Left lung (tissue), 10 donors: ENCODE data around the gene MAB21L3. TPM values are rescaled to one million over a fixed set of nuclear protein-coding genes. Genes with fewer than 3 reads are reported as not detected.
A peak's percentile ranks its signal among the peaks of the same experiment; 100 is the strongest.

Experiments used
- ATAC-seq: fragments of 200-7000 bp; cut with Tn5 transposase; one replicate; pipeline ENCODE4 v1.9.1; 2020; ENCODE audit warnings: moderate library complexity
- DNase-seq, 4 donors: peaks; one replicate each; pipeline ENCODE4 v3.0.0-alpha.2; 2013 to 2020
- H3K27ac ChIP-seq, 2 donors: fragments of 200-600 bp; sonication (generic) in 1 of 2; one replicate each; pipeline versions ENCODE4 v1.5.0 to v1.8.0; 2020 to 2021
- H3K27me3 ChIP-seq, 2 donors: fragments of 200-600 bp; sonication (generic) in 1 of 2; one replicate each; pipeline versions ENCODE4 v1.5.0 to v1.8.0; 2020 to 2021
- H3K36me3 ChIP-seq, 2 donors: fragments of 200-600 bp; sonication (generic) in 1 of 2; one replicate each; pipeline versions ENCODE4 v1.5.0 to v1.8.0; 2020 to 2021
- H3K4me1 ChIP-seq, 2 donors: fragments of 200-600 bp; one replicate each; pipeline ENCODE4 v1.8.0; 2021
- H3K4me3 ChIP-seq, 2 donors: fragments of 200-600 bp; sonication (generic) in 1 of 2; one replicate each; pipeline versions ENCODE4 v1.5.0 to v1.8.0; 2020 to 2021; ENCODE audit warnings: mild to moderate bottlenecking in 1 of 2
- H3K9me3 ChIP-seq, 2 donors: fragments of 200-600 bp; sonication (generic) in 1 of 2; one replicate each; pipeline versions ENCODE4 v1.5.0 to v1.8.0; 2020 to 2021
- intact Hi-C, 2 donors: fragments of 100-400 bp; cut with DNase I; formaldehyde crosslinking; loops; one replicate each; pipeline versions ENCODE4 v1.11.2 to v1.14.2; 2022
- polyA plus RNA-seq, 6 donors: library from polyadenylated mRNA; unstranded; fragments of 120-200 nt; gene quantifications; one replicate each; pipeline ENCODE4 v1.2.1, GENCODE V29; 2013; ENCODE audit not compliant: insufficient read length in 6 of 6
- total RNA-seq, 2 donors: library from RNA; stranded (reverse); fragmentation: NEBNext Ultra II Directional; extraction: Animal tissue kit (Norgen Biotek cat#: 25700); gene quantifications; one replicate each; pipeline ENCODE4 v1.2.1, GENCODE V29; 2021
- TF ChIP-seq, protein P1 (sequence below), 2 donors: fragments of 200-600 bp; sonication (generic) in 1 of 2; IDR thresholded peaks; one replicate each; pipeline versions ENCODE4 v1.5.0 to v1.8.0; 2021; ENCODE audit warnings: antibody characterized with exemption in 2 of 2
- donor health status: DM: no; HTN: yes; CAD: no.
- donor health status: DM: no; HTN: no; CAD: no.

The MAB21L3 gene
- total and polyA plus RNA-seq, 8 donors = 0.06 to 1.3 (median 0.17) TPM; not detected in 4

GRCh38 chr1:116122955-116123757 lies 12.0 kb downstream of the MAB21L3 start:
- Histone ChIP-seq H3K27me3 (no peaks in the 10 kb centered on the region), H3K36me3 (no peaks in the 10 kb centered on the region), H3K4me3 (no peak overlapping the region), H3K9me3 (no peaks in the 10 kb centered on the region), H3K27ac (peak overlapping the region in 1 of 2 donors; percentile 46), H3K4me1 (peaks cover 0 to 4% of the 10 kb centered on the region in 2 donors)
- intact Hi-C loops = no loop called here
- TF ChIP-seq, protein P1, sequence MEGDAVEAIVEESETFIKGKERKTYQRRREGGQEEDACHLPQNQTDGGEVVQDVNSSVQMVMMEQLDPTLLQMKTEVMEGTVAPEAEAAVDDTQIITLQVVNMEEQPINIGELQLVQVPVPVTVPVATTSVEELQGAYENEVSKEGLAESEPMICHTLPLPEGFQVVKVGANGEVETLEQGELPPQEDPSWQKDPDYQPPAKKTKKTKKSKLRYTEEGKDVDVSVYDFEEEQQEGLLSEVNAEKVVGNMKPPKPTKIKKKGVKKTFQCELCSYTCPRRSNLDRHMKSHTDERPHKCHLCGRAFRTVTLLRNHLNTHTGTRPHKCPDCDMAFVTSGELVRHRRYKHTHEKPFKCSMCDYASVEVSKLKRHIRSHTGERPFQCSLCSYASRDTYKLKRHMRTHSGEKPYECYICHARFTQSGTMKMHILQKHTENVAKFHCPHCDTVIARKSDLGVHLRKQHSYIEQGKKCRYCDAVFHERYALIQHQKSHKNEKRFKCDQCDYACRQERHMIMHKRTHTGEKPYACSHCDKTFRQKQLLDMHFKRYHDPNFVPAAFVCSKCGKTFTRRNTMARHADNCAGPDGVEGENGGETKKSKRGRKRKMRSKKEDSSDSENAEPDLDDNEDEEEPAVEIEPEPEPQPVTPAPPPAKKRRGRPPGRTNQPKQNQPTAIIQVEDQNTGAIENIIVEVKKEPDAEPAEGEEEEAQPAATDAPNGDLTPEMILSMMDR (IDR thresholded peaks at IDR 0.05) = no peak
- ATAC-seq (peak; percentile 93), DNase-seq (peak in 2 of 4 donors; percentile 16 to 78)

GRCh38 chr1:116123837-116124533 lies 12.8 kb downstream of the MAB21L3 start:
- Histone ChIP-seq H3K4me3 (no peak overlapping the region), H3K36me3 (no peaks in the 10 kb centered on the region), H3K4me1 (peaks cover 0 to under 1% of the 10 kb centered on the region in 2 donors), H3K9me3 (no peaks in the 10 kb centered on the region), H3K27ac (no peak overlapping the region), H3K27me3 (no peaks in the 10 kb centered on the region)
- intact Hi-C loops = no loop called here
- ATAC-seq (no peak), DNase-seq (no peak)
- TF ChIP-seq, protein P1 (IDR thresholded peaks at IDR 0.05) = no peak

GRCh38 chr1:116125758-116126157 lies 14.6 kb downstream of the MAB21L3 start:
- H3K4me1 ChIP-seq = no peaks in the 10 kb centered on the region
- intact Hi-C loops = no loop called here
- H3K9me3 ChIP-seq = no peaks in the 10 kb centered on the region
- no peak overlapping the region for H3K27ac ChIP-seq
- ATAC-seq = no peak
- H3K27me3 ChIP-seq = no peaks in the 10 kb centered on the region
- TF ChIP-seq, protein P1 (IDR thresholded peaks at IDR 0.05) = no peak
- no peaks in the 10 kb centered on the region for H3K36me3 ChIP-seq
- DNase-seq = no peak
- no peak overlapping the region for H3K4me3 ChIP-seq

GRCh38 chr1:116126281-116126680 lies 15.1 kb downstream of the MAB21L3 start:
- TF ChIP-seq, protein P1 (IDR thresholded peaks at IDR 0.05) = no peak
- ATAC-seq = no peak
- Histone ChIP-seq H3K27ac (no peak overlapping the region), H3K36me3 (no peaks in the 10 kb centered on the region), H3K4me3 (no peak overlapping the region), H3K9me3 (no peaks in the 10 kb centered on the region), H3K27me3 (no peaks in the 10 kb centered on the region), H3K4me1 (no peaks in the 10 kb centered on the region)
- intact Hi-C loops = no loop called here
- DNase-seq = no peak

GRCh38 chr1:116127123-116127847 lies 16.1 kb downstream of the MAB21L3 start:
- Histone ChIP-seq H3K9me3 (no peaks in the 10 kb centered on the region), H3K36me3 (no peaks in the 10 kb centered on the region), H3K4me3 (no peak overlapping the region), H3K4me1 (no peaks in the 10 kb centered on the region), H3K27me3 (no peaks in the 10 kb centered on the region), H3K27ac (no peak overlapping the region)
- ATAC-seq (no peak), DNase-seq (no peak)
- intact Hi-C loops = no loop called here
- TF ChIP-seq, protein P1 (IDR thresholded peaks at IDR 0.05) = no peak
